Glutamatergic neuron (in vitro differentiated cells): ENCODE results near the gene CALCOCO1. TPM values are rescaled to one million over a fixed set of nuclear protein-coding genes. Genes with fewer than 3 reads are reported as not detected.

Experiments used
- DNase-seq: peaks from one replicate; pipeline ENCODE4 v3.0.0; 2022
- H3K27ac Mint-ChIP-seq: one replicate; pipeline ENCODE4 v1.8.0; 2020; ENCODE audit warnings: mild to moderate bottlenecking, mixed read lengths, inconsistent platforms; ENCODE audit not compliant: unreplicated experiment
- H3K27me3 Mint-ChIP-seq: one replicate; pipeline ENCODE4 v1.8.0; 2020; ENCODE audit warnings: mild to moderate bottlenecking, moderate library complexity, mixed read lengths, inconsistent platforms; ENCODE audit not compliant: unreplicated experiment
- H3K36me3 Mint-ChIP-seq: one replicate; pipeline ENCODE4 v1.8.0; 2020; ENCODE audit warnings: mild to moderate bottlenecking, mixed read lengths, inconsistent platforms; ENCODE audit not compliant: unreplicated experiment
- H3K4me1 Mint-ChIP-seq: one replicate; pipeline ENCODE4 v1.8.0; 2020; ENCODE audit warnings: mild to moderate bottlenecking, low read depth, mixed read lengths, inconsistent platforms; ENCODE audit not compliant: unreplicated experiment
- H3K4me3 Mint-ChIP-seq: one replicate; pipeline ENCODE4 v1.8.0; 2020; ENCODE audit warnings: mild to moderate bottlenecking, mixed read lengths, inconsistent platforms; ENCODE audit not compliant: unreplicated experiment
- H3K9me3 Mint-ChIP-seq: one replicate; pipeline ENCODE4 v1.8.0; 2020; ENCODE audit warnings: mild to moderate bottlenecking, moderate library complexity, mixed read lengths, inconsistent platforms; ENCODE audit not compliant: unreplicated experiment
- total RNA-seq: library from RNA; stranded (reverse); fragmentation: NEBNext Ultra II Directional; extraction: Animal tissue kit (Norgen Biotek cat#: 25700); gene quantifications from one replicate; pipeline ENCODE4 v1.2.1, GENCODE V29; 2021; ENCODE audit not compliant: unreplicated experiment
- TF ChIP-seq, protein P1 (sequence below): fragments of 200-600 bp; sonication (generic); IDR thresholded peaks from one replicate; pipeline ENCODE4 v1.5.0; 2021; ENCODE audit not compliant: partially characterized antibody, unreplicated experiment

CALCOCO1 gene
- total RNA-seq, 1 donor from 2014 or later: 151 TPM

DNA sequence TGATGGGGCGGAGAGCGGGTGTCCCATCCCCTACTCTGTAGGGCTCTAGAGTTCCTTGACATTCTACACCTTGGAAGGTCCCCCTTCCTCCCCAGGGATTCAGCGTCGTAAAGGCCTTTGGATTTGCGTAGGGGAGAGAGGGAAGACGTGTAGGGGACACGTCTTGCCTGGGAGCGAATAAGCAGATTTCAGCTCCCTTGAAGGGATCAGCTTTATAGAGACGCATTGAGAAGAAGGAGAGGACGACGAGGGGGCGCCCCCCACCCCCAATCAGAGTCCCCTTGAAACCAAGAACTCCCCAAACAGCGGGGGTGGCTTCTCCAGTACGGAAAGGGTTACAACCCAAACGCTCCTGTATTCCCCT, 324 bp downstream of the CALCOCO1 start:
- peak overlapping the region; percentile 97 for H3K4me3 Mint-ChIP-seq
- H3K9me3 Mint-ChIP-seq: peaks cover 3% of the 10 kb centered on the region
- H3K27ac Mint-ChIP-seq: peak overlapping the region; percentile 71
- TF ChIP-seq, protein P1, sequence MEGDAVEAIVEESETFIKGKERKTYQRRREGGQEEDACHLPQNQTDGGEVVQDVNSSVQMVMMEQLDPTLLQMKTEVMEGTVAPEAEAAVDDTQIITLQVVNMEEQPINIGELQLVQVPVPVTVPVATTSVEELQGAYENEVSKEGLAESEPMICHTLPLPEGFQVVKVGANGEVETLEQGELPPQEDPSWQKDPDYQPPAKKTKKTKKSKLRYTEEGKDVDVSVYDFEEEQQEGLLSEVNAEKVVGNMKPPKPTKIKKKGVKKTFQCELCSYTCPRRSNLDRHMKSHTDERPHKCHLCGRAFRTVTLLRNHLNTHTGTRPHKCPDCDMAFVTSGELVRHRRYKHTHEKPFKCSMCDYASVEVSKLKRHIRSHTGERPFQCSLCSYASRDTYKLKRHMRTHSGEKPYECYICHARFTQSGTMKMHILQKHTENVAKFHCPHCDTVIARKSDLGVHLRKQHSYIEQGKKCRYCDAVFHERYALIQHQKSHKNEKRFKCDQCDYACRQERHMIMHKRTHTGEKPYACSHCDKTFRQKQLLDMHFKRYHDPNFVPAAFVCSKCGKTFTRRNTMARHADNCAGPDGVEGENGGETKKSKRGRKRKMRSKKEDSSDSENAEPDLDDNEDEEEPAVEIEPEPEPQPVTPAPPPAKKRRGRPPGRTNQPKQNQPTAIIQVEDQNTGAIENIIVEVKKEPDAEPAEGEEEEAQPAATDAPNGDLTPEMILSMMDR: no peak
- peaks cover 5% of the 10 kb centered on the region for H3K27me3 Mint-ChIP-seq
- no peaks in the 10 kb centered on the region for H3K4me1 Mint-ChIP-seq
- DNase-seq: no peak
- peaks cover 7% of the 10 kb centered on the region for H3K36me3 Mint-ChIP-seq

DNA sequence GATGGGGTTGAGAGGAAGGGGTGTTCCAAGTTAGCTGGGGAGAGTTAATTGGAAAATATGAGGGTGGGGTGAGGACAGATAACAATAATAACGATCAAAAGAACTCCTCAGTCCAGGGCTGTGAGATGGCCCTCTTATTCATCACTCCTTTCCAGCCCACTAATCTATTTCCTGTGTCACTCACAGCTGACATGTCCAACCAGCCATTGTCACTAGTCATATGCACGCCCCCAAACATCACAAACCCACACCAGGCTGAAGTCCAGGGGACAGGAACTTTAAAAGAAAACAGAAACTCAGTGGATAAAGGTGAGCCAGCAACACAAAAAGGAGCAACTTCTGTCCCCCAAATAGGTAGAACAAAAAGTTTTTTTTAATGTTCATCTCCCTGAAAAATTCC, 911 bp downstream of the CALCOCO1 start:
- Mint-ChIP-seq H3K27me3 (peaks cover 7% of the 10 kb centered on the region), H3K27ac (peak overlapping the region; percentile 68), H3K4me1 (no peaks in the 10 kb centered on the region), H3K4me3 (peak overlapping the region; percentile 97), H3K9me3 (peaks cover 3% of the 10 kb centered on the region), H3K36me3 (peaks cover 7% of the 10 kb centered on the region)
- TF ChIP-seq, protein P1: no peak
- no peak for DNase-seq

DNA sequence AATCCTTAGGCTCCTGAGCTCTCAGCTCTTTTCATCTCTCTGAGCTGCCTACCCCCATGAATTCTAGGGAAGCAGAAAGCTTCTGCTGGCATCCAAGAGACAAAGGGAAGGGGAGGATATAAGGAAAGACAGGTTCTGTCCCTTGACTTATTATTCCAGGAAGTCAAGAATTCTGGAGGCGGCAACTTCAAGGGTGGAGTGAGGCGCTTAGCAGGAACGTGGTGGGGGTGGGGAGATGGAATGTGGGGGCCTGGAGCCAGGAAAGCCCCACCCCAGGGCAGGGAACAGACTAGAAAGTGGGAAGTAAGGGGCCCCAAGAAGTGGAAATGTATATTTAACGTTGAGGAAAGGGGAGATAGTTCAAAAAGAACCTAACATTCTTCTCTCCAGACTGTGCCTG, 1.4 kb downstream of the CALCOCO1 start:
- peaks cover 12% of the 10 kb centered on the region for H3K36me3 Mint-ChIP-seq
- H3K27ac Mint-ChIP-seq: no peak overlapping the region
- H3K4me1 Mint-ChIP-seq: no peaks in the 10 kb centered on the region
- peaks cover 3% of the 10 kb centered on the region for H3K9me3 Mint-ChIP-seq
- TF ChIP-seq, protein P1: no peak
- no peak overlapping the region for H3K4me3 Mint-ChIP-seq
- peaks cover 7% of the 10 kb centered on the region for H3K27me3 Mint-ChIP-seq
- no peak for DNase-seq

DNA sequence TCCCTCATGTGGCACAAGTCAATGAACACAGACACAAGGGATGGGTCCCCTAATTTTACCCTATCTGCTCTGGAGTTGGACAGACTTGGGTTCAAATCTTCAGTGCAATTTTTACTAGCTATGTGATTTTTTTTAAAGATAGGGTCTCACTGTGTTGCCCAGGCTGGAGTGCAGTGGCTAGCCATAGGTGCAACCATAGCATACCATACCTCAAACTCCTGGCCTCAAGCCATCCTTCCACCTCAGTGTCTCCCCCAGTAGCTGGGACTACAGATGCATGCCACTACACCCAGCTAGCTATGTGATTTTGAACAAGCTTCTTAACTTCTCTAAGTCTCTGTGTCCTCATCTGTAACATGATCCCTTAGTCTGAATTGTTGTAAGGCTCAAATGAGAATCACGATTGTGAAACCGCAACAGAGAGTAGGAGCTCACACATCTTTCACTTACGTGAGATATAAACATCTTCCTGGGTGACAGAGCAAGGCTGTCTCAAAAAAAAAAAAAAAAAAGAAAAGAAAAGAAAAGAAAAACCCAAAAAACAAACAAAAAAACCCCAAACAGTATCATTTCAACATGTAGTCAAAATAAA, 4.7 kb downstream of the CALCOCO1 start:
- H3K4me3 Mint-ChIP-seq: no peak overlapping the region
- TF ChIP-seq, protein P1: no peak
- peaks cover 17% of the 10 kb centered on the region for H3K36me3 Mint-ChIP-seq
- H3K27me3 Mint-ChIP-seq: peaks cover 7% of the 10 kb centered on the region
- peaks cover 1% of the 10 kb centered on the region for H3K9me3 Mint-ChIP-seq
- DNase-seq: no peak
- H3K27ac Mint-ChIP-seq: no peak overlapping the region
- H3K4me1 Mint-ChIP-seq: no peaks in the 10 kb centered on the region

DNA sequence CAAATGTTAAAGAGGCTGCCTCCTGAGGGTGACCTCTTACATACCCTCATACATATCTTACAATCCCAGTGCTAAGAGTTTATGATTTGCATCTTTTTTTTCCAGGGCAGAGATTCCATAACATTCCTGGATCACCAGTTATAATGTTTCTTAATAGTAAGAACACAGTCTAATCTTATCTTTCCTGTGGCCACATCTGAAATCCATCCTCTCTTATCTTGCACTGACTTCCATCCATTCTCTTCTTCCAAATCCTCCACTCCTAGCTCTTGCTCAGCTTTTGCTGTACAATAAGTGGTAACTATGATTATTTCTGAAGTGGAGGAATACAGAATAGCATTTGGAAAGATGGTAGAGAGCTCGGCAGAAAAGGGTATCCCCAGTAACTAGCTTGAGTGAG, 6.3 kb downstream of the CALCOCO1 start:
- H3K27me3 Mint-ChIP-seq: peaks cover 7% of the 10 kb centered on the region
- H3K4me1 Mint-ChIP-seq: no peaks in the 10 kb centered on the region
- TF ChIP-seq, protein P1: no peak
- H3K4me3 Mint-ChIP-seq: no peak overlapping the region
- peaks cover 30% of the 10 kb centered on the region for H3K36me3 Mint-ChIP-seq
- H3K9me3 Mint-ChIP-seq: peaks cover 6% of the 10 kb centered on the region
- H3K27ac Mint-ChIP-seq: no peak overlapping the region
- DNase-seq: no peak
